CD4-positive, alpha-beta T cell treated with Interferon alpha-2 for 1 hour (primary cell): Measurements from ENCODE around the gene PPP1R17.

Experiments
- DNase-seq, 2 donors: peaks; one replicate each; pipeline ENCODE4 v3.0.0-alpha.2; 2020 to 2022

Gene PPP1R17

DNA sequence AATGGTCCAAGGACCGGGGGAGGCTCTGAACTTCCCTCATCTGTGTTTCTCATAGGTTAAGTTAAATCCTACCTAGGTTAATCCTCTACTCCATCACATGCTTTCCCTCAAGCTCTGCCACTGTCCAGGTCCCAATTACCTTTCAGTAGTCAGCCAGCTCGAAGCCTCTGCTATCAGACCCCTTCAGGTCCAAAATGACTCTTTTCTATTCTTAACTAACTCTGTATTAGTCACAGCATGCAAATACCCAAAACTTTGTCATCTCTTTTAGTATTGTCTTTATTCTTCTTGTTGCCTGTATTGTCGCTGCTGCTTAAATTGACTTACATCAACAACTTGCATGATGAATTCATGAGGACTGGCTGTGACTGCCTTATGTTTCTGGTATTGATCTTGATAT is 15.3 kb downstream of the PPP1R17 start:
- DNase-seq = no peak

DNA sequence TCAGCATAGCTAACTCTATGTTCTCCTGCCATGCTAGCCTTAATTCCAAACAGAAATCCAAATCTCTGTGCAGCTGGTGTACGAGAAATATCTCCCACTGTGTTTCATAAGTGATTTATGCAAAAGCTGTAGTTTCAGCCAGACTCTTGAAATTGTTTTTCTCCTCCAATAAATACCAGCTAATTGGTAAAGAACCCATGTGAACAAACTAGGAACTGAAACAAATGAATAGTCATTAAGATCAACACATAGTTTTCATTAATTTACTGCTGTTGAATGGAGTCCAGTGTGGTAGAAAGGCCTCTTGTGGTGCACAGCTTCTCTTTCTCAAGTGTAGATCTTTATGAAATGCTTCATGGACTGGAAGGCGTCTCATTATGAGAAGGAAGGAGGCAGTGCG is 18.4 kb downstream of the PPP1R17 start:
- DNase-seq = no peak

- no peak for DNase-seq
Observed at GRCh38 chr7:31707089-31707488, 20.1 kb downstream of the PPP1R17 start.

- DNase-seq = no peak
Observed at GRCh38 chr7:31710171-31710570, 23.2 kb downstream of the PPP1R17 start.

GRCh38 chr7:31716355-31716754 is 29.3 kb downstream of the PPP1R17 start:
- no peak for DNase-seq

DNA sequence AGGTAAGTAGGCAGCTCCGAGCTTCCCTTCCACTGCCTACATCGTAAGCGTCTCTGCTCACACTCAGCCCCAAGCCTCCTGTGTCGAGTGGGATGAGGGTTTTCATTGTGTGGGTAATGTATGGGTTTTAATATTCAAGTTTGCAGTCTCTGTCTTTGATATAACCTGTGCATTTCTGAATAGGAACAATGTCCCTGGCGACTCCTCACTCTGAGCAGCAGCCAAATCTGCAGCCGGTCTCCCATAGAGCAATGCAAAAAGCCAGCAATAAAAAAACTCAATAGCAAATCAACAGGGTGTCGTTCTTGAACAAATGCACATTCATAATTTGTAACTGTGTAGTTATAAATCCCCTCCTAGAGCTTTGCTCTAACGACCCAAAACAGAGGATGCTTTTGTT is 33.4 kb downstream of the PPP1R17 start:
- DNase-seq = no peak

GRCh38 chr7:31724696-31725095 is 37.7 kb downstream of the PPP1R17 start:
- DNase-seq = no peak

DNA sequence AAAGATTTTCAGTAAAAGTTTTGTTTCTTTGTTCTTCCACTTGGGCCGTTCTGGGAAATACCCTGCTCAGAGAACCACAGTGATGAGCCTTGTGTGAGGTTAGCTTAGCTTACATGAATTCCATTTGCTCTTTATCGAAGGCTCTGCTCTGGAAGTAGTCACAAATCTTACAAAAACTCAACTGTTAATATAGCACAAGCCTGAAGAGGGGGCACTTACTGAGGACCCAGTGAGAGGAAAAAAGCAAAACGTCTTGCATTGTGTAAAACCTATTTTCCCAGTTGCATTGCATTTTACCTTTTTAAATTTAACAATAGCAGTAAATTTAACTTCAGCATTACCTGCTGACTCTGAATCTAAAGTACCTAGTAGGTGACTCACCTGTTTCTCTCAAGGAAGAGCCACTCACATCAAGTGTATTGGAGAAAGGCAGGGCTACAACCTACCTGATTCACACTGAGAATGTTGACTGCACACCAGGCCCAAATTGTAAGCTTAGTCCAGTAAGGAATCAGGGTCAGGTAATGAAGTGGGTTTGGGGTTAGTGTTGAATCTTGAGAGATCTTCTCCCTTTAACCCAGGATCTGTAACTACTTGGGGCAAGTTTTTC is 42.3 kb downstream of the PPP1R17 start:
- DNase-seq = no peak

DNA sequence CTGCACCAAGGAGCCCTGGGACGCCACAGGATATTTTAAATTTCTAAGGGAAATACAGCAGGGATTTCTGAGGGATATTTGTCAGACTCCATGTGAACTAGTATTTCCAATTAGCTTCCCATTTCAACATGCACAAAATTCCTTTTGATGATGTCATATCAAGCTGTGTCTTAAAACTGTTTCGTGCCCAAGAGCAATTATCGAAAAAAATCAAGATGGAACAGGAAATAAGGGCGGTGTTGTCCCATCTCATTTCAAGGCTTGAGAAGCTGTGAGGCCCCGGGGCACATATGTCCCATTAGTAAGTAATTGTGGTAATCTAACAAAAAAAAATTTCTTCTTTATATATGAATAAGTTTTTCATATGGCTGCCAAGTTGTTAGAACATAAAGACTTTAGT is 47.4 kb downstream of the PPP1R17 start:
- DNase-seq = no peak

GRCh38 chr7:31735991-31736982 is 49.3 kb downstream of the PPP1R17 start:
- DNase-seq = peak; percentile 7 to 8

DNA sequence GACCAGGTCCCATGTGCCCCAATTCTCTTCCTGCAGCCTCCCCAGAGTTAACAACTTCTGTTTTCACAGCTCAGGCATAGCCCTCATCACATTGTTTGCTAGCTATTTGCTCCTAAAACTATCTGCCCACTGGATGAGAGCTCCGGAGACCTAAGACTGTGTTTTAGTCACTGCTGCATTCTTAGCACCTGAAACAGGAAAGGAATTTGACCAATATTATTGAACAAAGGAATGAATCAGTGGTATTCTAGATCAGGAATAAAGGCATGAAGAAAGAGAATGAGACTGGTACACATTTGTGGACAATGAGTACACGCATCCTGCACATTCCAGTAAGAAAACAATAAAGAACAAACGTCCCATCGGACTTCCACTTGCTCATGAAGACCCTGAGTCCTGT is 54.8 kb downstream of the PPP1R17 start:
- DNase-seq = no peak

DNA sequence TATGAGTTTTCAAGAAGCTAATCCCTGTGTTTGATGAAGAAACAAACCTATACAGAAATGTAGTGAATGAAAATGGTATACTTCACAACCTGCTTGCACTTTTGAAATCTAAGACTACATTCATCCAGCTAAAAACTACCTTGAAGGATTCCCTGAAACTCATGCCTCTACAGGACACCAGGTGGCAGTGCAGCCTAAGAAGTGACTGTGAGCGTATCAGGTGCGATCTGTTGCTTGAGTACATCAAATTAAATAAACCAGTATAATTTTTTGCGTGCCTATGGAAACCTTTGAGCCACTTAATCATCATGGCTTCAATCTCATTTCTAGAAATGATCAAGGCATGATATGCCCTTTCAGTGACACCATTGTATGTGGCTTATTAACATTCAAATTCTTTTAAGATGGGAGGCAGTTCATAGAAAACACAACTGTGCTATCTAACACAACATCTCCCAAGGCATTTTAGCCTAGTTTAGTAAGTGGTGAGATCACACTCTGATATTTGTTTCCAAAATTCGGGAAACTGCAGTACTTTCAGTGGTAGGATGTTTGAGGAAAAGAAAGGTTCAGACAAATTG is 57.4 kb downstream of the PPP1R17 start:
- DNase-seq = peak; percentile 4 to 31

- no peak for DNase-seq
Observed at GRCh38 chr7:31747553-31747952, 60.5 kb downstream of the PPP1R17 start.

DNA sequence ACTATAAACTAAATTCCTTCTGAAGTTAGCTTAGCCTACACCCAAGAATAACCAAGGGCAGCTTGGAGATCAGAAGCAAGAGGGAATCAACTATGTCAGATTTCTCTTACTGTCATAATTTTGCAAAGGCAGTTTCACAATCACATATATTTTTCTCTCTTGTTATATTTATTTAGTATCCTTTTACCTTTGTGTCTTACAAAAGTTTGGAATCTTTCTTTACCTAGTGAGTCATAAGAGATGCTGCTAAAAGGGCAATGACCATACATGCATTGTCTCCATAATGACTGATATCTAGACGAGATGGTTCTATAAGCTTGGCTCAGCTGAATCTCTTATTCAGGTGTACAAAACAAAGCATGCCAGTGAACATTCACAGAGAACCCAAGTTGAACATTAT is 61.1 kb downstream of the PPP1R17 start:
- DNase-seq = no peak

DNA sequence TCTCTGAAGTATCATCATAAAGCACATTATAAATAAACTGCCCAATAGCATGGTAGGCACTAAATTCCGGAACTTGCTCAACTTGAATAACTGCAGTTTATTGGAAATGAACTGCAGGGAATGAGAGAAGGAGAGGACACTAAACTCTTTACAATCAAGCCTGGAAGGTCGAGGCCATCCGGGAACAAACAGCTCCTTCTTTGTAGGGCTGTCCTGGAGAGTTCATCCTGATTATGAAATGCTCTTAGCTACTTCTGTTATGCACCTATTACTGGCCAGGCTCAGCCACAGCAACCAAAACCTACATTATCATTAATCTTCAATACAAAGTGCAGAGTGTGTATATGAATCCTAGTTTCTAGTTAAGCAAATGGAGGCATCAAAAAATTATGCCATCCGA is 64.7 kb downstream of the PPP1R17 start:
- DNase-seq = no peak
